ENCODE results near the gene CLASP1.
"Not testable (repeated sequence)": the region's sequence is repeated elsewhere in the genome, so short reads cannot be mapped to it uniquely, and the experiment has no call there.

The CLASP1 gene

GRCh38 chr2:121662656-121663055 lies 13.4 kb upstream of the CLASP1 start:
- no peak for TF ChIP-seq CTCF (IDR thresholded peaks at IDR 0.05; ENCODE audit: insufficient read depth, missing control alignments)
- FAIRE-seq (no peak), DNase-seq (ENCODE audit: insufficient read length, low spot score) (no peak)

GRCh38 chr2:121659933-121660332 lies 10.7 kb upstream of the CLASP1 start:
- no peak for DNase-seq (ENCODE audit: insufficient read length, low spot score)
- FAIRE-seq: no peak
- TF ChIP-seq CTCF (IDR thresholded peaks at IDR 0.05; ENCODE audit: insufficient read depth, missing control alignments): no peak

GRCh38 chr2:121658393-121658792 lies 9.1 kb upstream of the CLASP1 start:
- FAIRE-seq; DNase-seq (ENCODE audit: insufficient read length, low spot score): not testable (repeated sequence)

- FAIRE-seq (no peak), DNase-seq (ENCODE audit: insufficient read length, low spot score) (no peak)
- no peak for TF ChIP-seq CTCF (IDR thresholded peaks at IDR 0.05; ENCODE audit: insufficient read depth, missing control alignments)
These were observed 3.8 kb upstream of the CLASP1 start for GRCh38 chr2:121653035-121653434.

GRCh38 chr2:121650315-121650930 lies 1.2 kb upstream of the CLASP1 start:
- TF ChIP-seq CTCF (IDR thresholded peaks at IDR 0.05; ENCODE audit: insufficient read depth, missing control alignments): no peak
- FAIRE-seq (no peak), DNase-seq (ENCODE audit: insufficient read length, low spot score) (no peak)

GRCh38 chr2:121649596-121650314 lies 493 bp upstream of the CLASP1 start:
- TF ChIP-seq CTCF (IDR thresholded peaks at IDR 0.05; ENCODE audit: insufficient read depth, missing control alignments): no peak
- FAIRE-seq (no peak), DNase-seq (ENCODE audit: insufficient read length, low spot score) (peak; percentile 73)

- no peak for DNase-seq (ENCODE audit: insufficient read length, low spot score)
- TF ChIP-seq CTCF (IDR thresholded peaks at IDR 0.05; ENCODE audit: insufficient read depth, missing control alignments): no peak
- FAIRE-seq: no peak
These were observed 785 bp downstream of the CLASP1 start for GRCh38 chr2:121648206-121649148.
